Spleen (tissue), 11 donors: Measurements from ENCODE around the gene CALB2. TPM values are rescaled to one million over a fixed set of nuclear protein-coding genes. Genes with fewer than 3 reads are reported as not detected.

ENCODE experiments used
- DNase-seq: peaks from one replicate; pipeline ENCODE4 v3.0.0-alpha.2; 2020
- H3K27ac ChIP-seq, 8 donors: fragments of 200-600 bp; sonication (generic) in 7 of 8; 1 replicate in 4 of 8; 2 replicates in 4 of 8; pipeline versions ENCODE4 v1.5.0 to v1.8.0; 2016 to 2021; ENCODE audit warnings: inconsistent platforms in 4 of 8, mild to moderate bottlenecking in 4 of 8, moderate library complexity in 1 of 8
- H3K27me3 ChIP-seq, 7 donors: fragments of 200-600 bp; sonication (generic) in 6 of 7; replicated peaks in 1 of 7; 1 replicate in 4 of 7; 2 replicates in 3 of 7; pipeline versions ENCODE4 v1.5.0 to v1.8.0; 2016 to 2021; ENCODE audit warnings: inconsistent platforms in 3 of 7, mild to moderate bottlenecking in 1 of 7
- H3K36me3 ChIP-seq, 6 donors: fragments of 200-600 bp; sonication (generic) in 5 of 6; 1 replicate in 4 of 6; 2 replicates in 2 of 6; pipeline versions ENCODE4 v1.5.0 to v1.8.0; 2016 to 2021; ENCODE audit warnings: inconsistent platforms in 2 of 6
- H3K4me1 ChIP-seq, 6 donors: fragments of 200-600 bp; sonication (generic) in 5 of 6; 1 replicate in 3 of 6; 2 replicates in 3 of 6; pipeline versions ENCODE4 v1.5.0 to v1.8.0; 2016 to 2021; ENCODE audit warnings: inconsistent platforms in 3 of 6
- H3K4me3 ChIP-seq, 8 donors: fragments of 200-600 bp; sonication (generic) in 7 of 8; 1 replicate in 4 of 8; 2 replicates in 4 of 8; pipeline versions ENCODE4 v1.5.0 to v1.8.0; 2016 to 2021; ENCODE audit warnings: inconsistent platforms in 4 of 8, mild to moderate bottlenecking in 4 of 8, moderate library complexity in 2 of 8
- H3K9me3 ChIP-seq, 8 donors: fragments of 200-600 bp; sonication (generic) in 7 of 8; 1 replicate in 4 of 8; 2 replicates in 4 of 8; pipeline versions ENCODE4 v1.5.0 to v1.8.0; 2016 to 2021; ENCODE audit warnings: inconsistent platforms in 4 of 8
- POLR2A ChIP-seq, 3 donors: fragments of 450-650 bp; IDR thresholded peaks; one replicate each; pipeline ENCODE4 v1.5.1; 2017; ENCODE audit warnings: antibody characterized with exemption in 3 of 3, mild to moderate bottlenecking in 1 of 3
- POLR2AphosphoS5 ChIP-seq, 3 donors: sonication (generic); formaldehyde crosslinking; IDR thresholded peaks; one replicate each; pipeline ENCODE4 v1.5.1; 2017; ENCODE audit warnings: antibody characterized with exemption in 3 of 3
- WGBS, 5 donors: extraction: QIAGEN DNeasy Blood & Tissue Kit in 3 of 5; methylation state at CpG; one replicate each; pipeline versions ENCODE4 v1.1.5 to v1.1.7; 2013 to 2018; 5-methylcytosine and 5-hydroxymethylcytosine counted together
- intact Hi-C: fragments of 100-400 bp; cut with DNase I; formaldehyde crosslinking; loops from one replicate; pipeline ENCODE4 v1.15.0; 2023; ENCODE audit warnings: low total_unique reads
- polyA plus RNA-seq, 3 donors: library from polyadenylated mRNA; stranded (reverse); fragments of 200-250 nt; gene quantifications; one replicate each; pipeline ENCODE4 v1.2.1, GENCODE V29; 2013
- total RNA-seq, 7 donors: library from RNA; depleted of rRNA in 3 of 7; stranded (reverse); fragments of >200 nt in 3 of 7; fragmentation: NEBNext Ultra II Directional in 4 of 7; extraction: Animal tissue kit (Norgen Biotek cat#: 25700) in 4 of 7; gene quantifications; one replicate each; pipeline versions ENCODE4 v1.1.0 to v1.2.1, GENCODE V29; 2016 to 2021
- TF ChIP-seq, protein P1 (sequence below), 11 experiments: fragments of 200-600 bp in 7 of 11; fragments of 450-650 bp in 4 of 11; sonication (generic) in 4 of 11; IDR thresholded peaks in 8 of 11; conservative IDR thresholded peaks in 3 of 11; 1 replicate in 7 of 11; 2 replicates in 4 of 11; pipeline versions ENCODE4 v1.4.0 to v1.8.0; 2016 to 2021; ENCODE audit warnings: antibody characterized with exemption in 11 of 11, inconsistent platforms in 4 of 11, mild to moderate bottlenecking in 1 of 11
- donor health status: healthy with polysubstance abuse.
- donor health status: DM: no; HTN: no; CAD: no; lungs with moderate emphysema.
- donor health status: DM: no; HTN: no; CAD: no.
- donor health status: Bipolar disorder and iron deficiency.
- donor health status: healthy.
- donor health status: DM: no; HTN: no; CAD: no.
- donor health status: DM: yes; HTN: yes; CAD: no.

The CALB2 gene
- total and polyA plus RNA-seq, 10 donors = 0.04 to 0.12 (median 0.06) TPM; not detected in 7

GRCh38 chr16:71319999-71320398, 38.5 kb upstream of the CALB2 start:
- Histone ChIP-seq H3K27ac (no peak overlapping the region), H3K36me3 (no peaks in the 10 kb centered on the region), H3K27me3 (peaks cover 0 to 7% (median 0%) of the 10 kb centered on the region in 7 donors), H3K9me3 (no peaks in the 10 kb centered on the region), H3K4me3 (no peak overlapping the region), H3K4me1 (no peaks in the 10 kb centered on the region)
- no peak for DNase-seq
- intact Hi-C loops = loop anchor here (10.0 kb wide), 1 partner anchor 105 kb away; no protein-coding TSS in a partner anchor
- 81 to 94% (median 89%) methylated on average over 4 of the region's 4 CpGs for WGBS, 5 donors
- TF ChIP-seq, protein P1, sequence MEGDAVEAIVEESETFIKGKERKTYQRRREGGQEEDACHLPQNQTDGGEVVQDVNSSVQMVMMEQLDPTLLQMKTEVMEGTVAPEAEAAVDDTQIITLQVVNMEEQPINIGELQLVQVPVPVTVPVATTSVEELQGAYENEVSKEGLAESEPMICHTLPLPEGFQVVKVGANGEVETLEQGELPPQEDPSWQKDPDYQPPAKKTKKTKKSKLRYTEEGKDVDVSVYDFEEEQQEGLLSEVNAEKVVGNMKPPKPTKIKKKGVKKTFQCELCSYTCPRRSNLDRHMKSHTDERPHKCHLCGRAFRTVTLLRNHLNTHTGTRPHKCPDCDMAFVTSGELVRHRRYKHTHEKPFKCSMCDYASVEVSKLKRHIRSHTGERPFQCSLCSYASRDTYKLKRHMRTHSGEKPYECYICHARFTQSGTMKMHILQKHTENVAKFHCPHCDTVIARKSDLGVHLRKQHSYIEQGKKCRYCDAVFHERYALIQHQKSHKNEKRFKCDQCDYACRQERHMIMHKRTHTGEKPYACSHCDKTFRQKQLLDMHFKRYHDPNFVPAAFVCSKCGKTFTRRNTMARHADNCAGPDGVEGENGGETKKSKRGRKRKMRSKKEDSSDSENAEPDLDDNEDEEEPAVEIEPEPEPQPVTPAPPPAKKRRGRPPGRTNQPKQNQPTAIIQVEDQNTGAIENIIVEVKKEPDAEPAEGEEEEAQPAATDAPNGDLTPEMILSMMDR (IDR thresholded peaks at IDR 0.05 in 8 of 11, conservative IDR thresholded peaks at IDR 0.05 in 3 of 11) = no peak
- no peak for TF ChIP-seq POLR2A (IDR thresholded peaks at IDR 0.05)

- H3K27ac ChIP-seq = no peak overlapping the region
- intact Hi-C loops = no loop called here
Measured at GRCh38 chr16:71327720-71328119, 30.8 kb upstream of the CALB2 start.

GRCh38 chr16:71328151-71328550, 30.4 kb upstream of the CALB2 start:
- Histone ChIP-seq H3K27me3 (peaks cover 0 to 5% (median 0%) of the 10 kb centered on the region in 7 donors), H3K27ac (no peak overlapping the region), H3K9me3 (peaks cover 0 to 13% (median 0%) of the 10 kb centered on the region in 8 donors), H3K36me3 (no peaks in the 10 kb centered on the region), H3K4me1 (no peaks in the 10 kb centered on the region), H3K4me3 (no peak overlapping the region)
- DNase-seq = no peak
- intact Hi-C loops = no loop called here
- WGBS, 5 donors = 84 to 94% (median 85%) methylated on average over 3 of the region's 3 CpGs
- TF ChIP-seq, protein P1 (IDR thresholded peaks at IDR 0.05 in 8 of 11, conservative IDR thresholded peaks at IDR 0.05 in 3 of 11) = no peak
- no peak for TF ChIP-seq POLR2A (IDR thresholded peaks at IDR 0.05)

More at GRCh38 chr16:71327720-71328119, 30.8 kb upstream of the CALB2 start:
- Histone ChIP-seq H3K36me3 (no peaks in the 10 kb centered on the region), H3K27me3 (peaks cover 0 to 5% (median 0%) of the 10 kb centered on the region in 7 donors), H3K4me3 (no peak overlapping the region), H3K4me1 (no peaks in the 10 kb centered on the region), H3K9me3 (peaks cover 0 to 13% (median 0%) of the 10 kb centered on the region in 8 donors)
- TF ChIP-seq POLR2AphosphoS5 (IDR thresholded peaks at IDR 0.05) = no peak
- TF ChIP-seq, protein P1 (IDR thresholded peaks at IDR 0.05 in 8 of 11, conservative IDR thresholded peaks at IDR 0.05 in 3 of 11) = no peak
- no peak for TF ChIP-seq POLR2A (IDR thresholded peaks at IDR 0.05)
- no peak for DNase-seq

DNA sequence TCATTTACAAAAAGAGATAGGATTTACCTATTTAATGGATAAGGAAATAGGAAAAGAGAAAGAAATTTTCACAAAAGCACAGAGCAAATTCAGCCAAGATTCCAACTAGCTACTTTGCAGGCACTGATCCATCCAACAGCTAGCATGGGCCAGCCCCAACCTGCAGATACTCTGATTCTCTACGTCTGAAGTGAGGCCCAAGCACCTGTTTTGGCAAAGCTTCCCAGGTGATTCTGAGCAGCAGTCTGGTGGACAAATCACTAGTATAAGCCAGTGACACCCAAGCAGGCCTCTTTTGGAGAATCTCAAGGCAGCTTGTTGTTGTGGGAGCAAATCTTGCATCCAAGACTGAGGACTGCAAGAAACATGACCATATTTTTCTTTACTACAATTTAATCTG, 20.9 kb upstream of the CALB2 start:
- Histone ChIP-seq H3K4me3 (no peak overlapping the region), H3K36me3 (no peaks in the 10 kb centered on the region), H3K27ac (no peak overlapping the region), H3K4me1 (no peaks in the 10 kb centered on the region), H3K27me3 (peaks cover 0 to 36% (median 0%) of the 10 kb centered on the region in 7 donors), H3K9me3 (peaks cover 0 to 5% (median 0%) of the 10 kb centered on the region in 8 donors)
- no peak for DNase-seq
- WGBS, 5 donors = 60 to 88% (median 70%) methylated on average over 1 of the region's 1 CpG
- TF ChIP-seq POLR2AphosphoS5 (IDR thresholded peaks at IDR 0.05) (no peak), POLR2A (IDR thresholded peaks at IDR 0.05) (no peak)
- TF ChIP-seq, protein P1 (IDR thresholded peaks at IDR 0.05 in 8 of 11, conservative IDR thresholded peaks at IDR 0.05 in 3 of 11) = no peak
- intact Hi-C loops = no loop called here
